GM23248 (cell line): Measurements from ENCODE around the gene GNPTAB. TPM values are rescaled to one million over a fixed set of nuclear protein-coding genes. Genes with fewer than 3 reads are reported as not detected.

Experiments
- DNase-seq: peaks from one replicate; pipeline ENCODE4 v3.0.0-alpha.2; 2015
- H2AFZ ChIP-seq: fragments of 200-600 bp; sonication (generic); 2 replicates; pipeline ENCODE4 v1.6.1; 2016; ENCODE audit warnings: antibody characterized with exemption
- H3F3A ChIP-seq: fragments of 200-600 bp; sonication (generic); 2 replicates; pipeline ENCODE4 v1.6.1; 2016; ENCODE audit warnings: mild to moderate bottlenecking, antibody characterized with exemption, mixed run types; ENCODE audit not compliant: insufficient read depth
- H3K27ac ChIP-seq: fragments of 200-600 bp; sonication (generic); 2 replicates; pipeline ENCODE4 v1.5.1; 2016; ENCODE audit warnings: mild to moderate bottlenecking
- H3K27me3 ChIP-seq: fragments of 200-600 bp; sonication (generic); replicated peaks from 2 replicates; pipeline ENCODE4 v1.6.1; 2016; ENCODE audit warnings: mild to moderate bottlenecking; ENCODE audit not compliant: insufficient read depth
- H3K36me3 ChIP-seq: fragments of 200-600 bp; sonication (generic); 2 replicates; pipeline ENCODE4 v1.6.1; 2016; ENCODE audit warnings: low read depth, mild to moderate bottlenecking
- H3K4me1 ChIP-seq: fragments of 200-600 bp; sonication (generic); 2 replicates; pipeline ENCODE4 v1.6.1; 2016; ENCODE audit warnings: mild to moderate bottlenecking; ENCODE audit not compliant: insufficient read depth
- H3K4me2 ChIP-seq: fragments of 200-600 bp; sonication (generic); one replicate; pipeline ENCODE4 v1.6.1; 2016; ENCODE audit warnings: mild to moderate bottlenecking; ENCODE audit not compliant: unreplicated experiment
- H3K4me3 ChIP-seq: fragments of 200-600 bp; sonication (generic); 2 replicates; pipeline ENCODE4 v1.5.1; 2016; ENCODE audit warnings: mild to moderate bottlenecking
- H3K79me2 ChIP-seq: fragments of 200-600 bp; sonication (generic); 2 replicates; pipeline ENCODE4 v1.6.1; 2016; ENCODE audit warnings: mild to moderate bottlenecking; ENCODE audit not compliant: insufficient read depth
- H3K9ac ChIP-seq: fragments of 200-600 bp; sonication (generic); 2 replicates; pipeline ENCODE4 v1.6.1; 2016; ENCODE audit warnings: mild to moderate bottlenecking
- H3K9me2 ChIP-seq: fragments of 200-600 bp; sonication (generic); 2 replicates; pipeline ENCODE4 v1.6.1; 2016; ENCODE audit warnings: mixed run types, mild to moderate bottlenecking, moderate library complexity; ENCODE audit not compliant: insufficient read depth
- H3K9me3 ChIP-seq: fragments of 200-600 bp; sonication (generic); one replicate; pipeline ENCODE4 v1.6.1; 2017; ENCODE audit warnings: low read depth
- H4K20me1 ChIP-seq: fragments of 200-600 bp; sonication (generic); 2 replicates; pipeline ENCODE4 v1.6.0; 2016; ENCODE audit not compliant: insufficient read depth
- EZH2 ChIP-seq: fragments of 200-600 bp; sonication (generic); IDR thresholded peaks from 2 replicates; pipeline ENCODE4 v1.6.1; 2018; ENCODE audit warnings: antibody characterized with exemption, mild to moderate bottlenecking; ENCODE audit not compliant: insufficient read depth, poor library complexity, severe bottlenecking
- EZH2phosphoT487 ChIP-seq: fragments of 200-600 bp; sonication (generic); IDR thresholded peaks from 2 replicates; pipeline ENCODE4 v1.6.1; 2018; ENCODE audit warnings: antibody characterized with exemption, moderate library complexity, mild to moderate bottlenecking, low read depth; ENCODE audit not compliant: insufficient read depth
- WGBS, 2 experiments: methylation state at CpG; one replicate each; pipeline ENCODE4 v1.1.6; 2015 to 2017; ENCODE audit warnings: low lambda C conversion rate in 2 of 2, low coverage in 1 of 2; ENCODE audit errors: missing lambda C conversion rate in 2 of 2; 5-methylcytosine and 5-hydroxymethylcytosine counted together
- in situ Hi-C: fragments of 300-500 bp; cut with MboI; formaldehyde crosslinking; loops from 2 replicates; pipeline ENCODE4 v1.15.0; 2020
- polyA plus RNA-seq: library from polyadenylated mRNA; unstranded; fragments of >200 nt; fragmentation: Nextera tagmentation; extraction: Ambion mirVana; gene quantifications from 2 replicates; pipeline ENCODE4 v1.2.1, GENCODE V29; 2016
- total RNA-seq: library from RNA; depleted of rRNA; stranded (reverse); fragments of >200 nt; shearing (Covaris generic); gene quantifications from 2 replicates; pipeline ENCODE4 v1.2.3, GENCODE V29; 2014

GNPTAB gene
- total and polyA plus RNA-seq, 2 experiments from 2014 or later = 20.6 to 23.3 TPM

- DNase-seq = no peak
Observed at GRCh38 chr12:101838628-101839323, 8.0 kb upstream of the GNPTAB start.

GRCh38 chr12:101832030-101832429 lies 1.3 kb upstream of the GNPTAB start:
- peaks cover 26% of the 10 kb centered on the region for H3K79me2 ChIP-seq
- 54 to 78% methylated on average over 1 of the region's 1 CpG for WGBS, 2 experiments
- H3K9me3 ChIP-seq = no peaks in the 10 kb centered on the region
- no peak for TF ChIP-seq EZH2
- no peak for TF ChIP-seq EZH2phosphoT487
- no peaks in the 10 kb centered on the region for H3K9me2 ChIP-seq
- H3K36me3 ChIP-seq = no peaks in the 10 kb centered on the region
- no peaks in the 10 kb centered on the region for H4K20me1 ChIP-seq
- H3K27me3 ChIP-seq = no peaks in the 10 kb centered on the region
- H3K4me2 ChIP-seq = no peak overlapping the region
- no peak overlapping the region for H3K4me3 ChIP-seq
- no peaks in the 10 kb centered on the region for H3F3A ChIP-seq
- no peak for DNase-seq
- no peak overlapping the region for H3K9ac ChIP-seq
- H3K4me1 ChIP-seq = peaks cover 4% of the 10 kb centered on the region; the same call in 1 of the 2 replicates
- H3K27ac ChIP-seq = no peak overlapping the region
- in situ Hi-C loops = loop anchor here (5.0 kb wide), 1 partner anchor 55 kb away; no protein-coding TSS in a partner anchor
- no peak overlapping the region for H2AFZ ChIP-seq

More at GRCh38 chr12:101838628-101839323, 8.0 kb upstream of the GNPTAB start:
- H4K20me1 ChIP-seq = no peaks in the 10 kb centered on the region
- no peak overlapping the region for H3K9ac ChIP-seq
- WGBS, 2 experiments = 96 to 97% methylated on average over 2 to 3 of the region's 3 CpGs
- H3K27ac ChIP-seq = no peak overlapping the region
- TF ChIP-seq EZH2 (no peak), EZH2phosphoT487 (no peak)
- H2AFZ ChIP-seq = no peak overlapping the region
- in situ Hi-C loops = no loop called here
- H3F3A ChIP-seq = no peaks in the 10 kb centered on the region
- H3K4me2 ChIP-seq = no peak overlapping the region
- no peaks in the 10 kb centered on the region for H3K36me3 ChIP-seq
- H3K9me3 ChIP-seq = no peaks in the 10 kb centered on the region
- H3K4me1 ChIP-seq = no peaks in the 10 kb centered on the region
- no peaks in the 10 kb centered on the region for H3K9me2 ChIP-seq
- H3K27me3 ChIP-seq = no peaks in the 10 kb centered on the region
- no peaks in the 10 kb centered on the region for H3K79me2 ChIP-seq
- H3K4me3 ChIP-seq = no peak overlapping the region

- H3F3A ChIP-seq = no peaks in the 10 kb centered on the region
- H3K79me2 ChIP-seq = peaks cover 34% of the 10 kb centered on the region
- H3K9me3 ChIP-seq = no peaks in the 10 kb centered on the region
- H4K20me1 ChIP-seq = no peaks in the 10 kb centered on the region
- 3 to 4% methylated on average over 11 of the region's 11 CpGs for WGBS, 2 experiments
- no peaks in the 10 kb centered on the region for H3K36me3 ChIP-seq
- peaks cover 4% of the 10 kb centered on the region; the same call in 1 of the 2 replicates for H3K4me1 ChIP-seq
- no peaks in the 10 kb centered on the region for H3K27me3 ChIP-seq
- peak overlapping the region; percentile 91 for H3K4me2 ChIP-seq
- peak overlapping the region; percentile 82 for H3K4me3 ChIP-seq
- no peak for TF ChIP-seq EZH2phosphoT487
- TF ChIP-seq EZH2 = no peak
- no peaks in the 10 kb centered on the region for H3K9me2 ChIP-seq
- peak overlapping the region; percentile 84 for H3K9ac ChIP-seq
- DNase-seq = peak; percentile 49
- in situ Hi-C loops = loop anchor here (5.0 kb wide), 1 partner anchor 53 kb away; no protein-coding TSS in a partner anchor
- peak overlapping the region; percentile 84 for H2AFZ ChIP-seq
- H3K27ac ChIP-seq = no peak overlapping the region
Observed at GRCh38 chr12:101829639-101830366, 956 bp downstream of the GNPTAB start.

- no peaks in the 10 kb centered on the region for H3K36me3 ChIP-seq
- in situ Hi-C loops = no loop called here
- no peaks in the 10 kb centered on the region for H3K9me3 ChIP-seq
- H3F3A ChIP-seq = no peaks in the 10 kb centered on the region
- 93 to 99% methylated on average over 6 of the region's 6 CpGs for WGBS, 2 experiments
- no peak overlapping the region; the same call in 1 of the 2 replicates for H3K4me3 ChIP-seq
- peaks cover 7% of the 10 kb centered on the region for H3K4me1 ChIP-seq
- DNase-seq = no peak
- no peaks in the 10 kb centered on the region for H4K20me1 ChIP-seq
- no peak overlapping the region for H3K27ac ChIP-seq
- no peaks in the 10 kb centered on the region for H3K9me2 ChIP-seq
- H3K27me3 ChIP-seq = no peaks in the 10 kb centered on the region
- H2AFZ ChIP-seq = no peak overlapping the region
- peaks cover 38% of the 10 kb centered on the region for H3K79me2 ChIP-seq
- TF ChIP-seq EZH2 = no peak
- TF ChIP-seq EZH2phosphoT487 = no peak
- H3K9ac ChIP-seq = no peak overlapping the region
- H3K4me2 ChIP-seq = no peak overlapping the region
Observed at GRCh38 chr12:101828463-101829196, 2.1 kb downstream of the GNPTAB start.
